COLO829 (cell line): ENCODE measurements around the gene FCHSD2.
A peak's percentile ranks its signal among the peaks of the same experiment; 100 is the strongest.
"Not testable (repeated sequence)": the region's sequence is repeated elsewhere in the genome, so short reads cannot be mapped to it uniquely, and the experiment has no call there.

Experiments used
- DNase-seq: peaks from one replicate; pipeline ENCODE4 v3.0.0; 2012; ENCODE audit warnings: low spot score

Gene FCHSD2

GRCh38 chr11:72833083-72833733, 308.9 kb downstream of the FCHSD2 start:
- DNase-seq: no peak

GRCh38 chr11:72832301-72833082, 309.6 kb downstream of the FCHSD2 start:
- no peak for DNase-seq

GRCh38 chr11:72831521-72832300, 310.4 kb downstream of the FCHSD2 start:
- DNase-seq: peak; percentile 52

- no peak for DNase-seq
These were observed 312.1 kb downstream of the FCHSD2 start for GRCh38 chr11:72829884-72830533.

- DNase-seq: no peak
These were observed 312.9 kb downstream of the FCHSD2 start for GRCh38 chr11:72829178-72829577.

GRCh38 chr11:72828692-72829101, 313.4 kb downstream of the FCHSD2 start:
- no peak for DNase-seq

- no peak for DNase-seq
These were observed 314.0 kb downstream of the FCHSD2 start for GRCh38 chr11:72828081-72828567.

- DNase-seq: not testable (repeated sequence)
These were observed 314.5 kb downstream of the FCHSD2 start for GRCh38 chr11:72827656-72828055.

- no peak for DNase-seq
These were observed 315.1 kb downstream of the FCHSD2 start for GRCh38 chr11:72826942-72827480.

- no peak for DNase-seq
These were observed 315.8 kb downstream of the FCHSD2 start for GRCh38 chr11:72826191-72826941.

GRCh38 chr11:72825661-72826060, 316.5 kb downstream of the FCHSD2 start:
- no peak for DNase-seq

GRCh38 chr11:72824811-72825505, 317.2 kb downstream of the FCHSD2 start:
- DNase-seq: no peak

GRCh38 chr11:72824020-72824419, 318.1 kb downstream of the FCHSD2 start:
- DNase-seq: no peak

- DNase-seq: no peak
These were observed 318.9 kb downstream of the FCHSD2 start for GRCh38 chr11:72823105-72823804.

- peak; percentile 87 for DNase-seq
These were observed 320.0 kb downstream of the FCHSD2 start for GRCh38 chr11:72821920-72822799.

GRCh38 chr11:72821221-72821919, 320.7 kb downstream of the FCHSD2 start:
- no peak for DNase-seq

- DNase-seq: no peak
These were observed 321.5 kb downstream of the FCHSD2 start for GRCh38 chr11:72820439-72821139.
